ENCODE measurements around the gene LRP1B. TPM values are rescaled to one million over a fixed set of nuclear protein-coding genes. Genes with fewer than 3 reads are reported as not detected.

LRP1B gene
- total RNA-seq, 1 donor from 2014 or later = 0.25 TPM

DNA sequence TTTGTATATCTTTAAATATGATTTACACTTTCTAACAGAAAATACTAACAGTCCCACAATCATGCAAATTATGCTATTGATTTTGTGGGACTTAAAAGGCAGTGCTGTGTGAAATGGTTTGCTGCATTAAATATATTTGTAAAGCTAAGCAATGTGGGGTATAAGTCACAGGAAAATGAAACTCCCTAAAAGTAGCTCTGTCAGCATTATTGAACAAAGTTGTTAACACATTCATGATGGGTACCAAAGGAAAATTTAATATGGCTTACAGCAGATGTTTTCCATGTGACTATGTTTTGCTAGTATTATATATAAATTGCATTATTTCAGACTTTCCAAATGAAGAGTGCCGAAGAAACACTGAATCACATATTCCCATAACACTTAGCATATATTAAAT is 1450.0 kb downstream of the LRP1B start:
- H3K4me3 Mint-ChIP-seq (ENCODE audit: unreplicated experiment) = no peak overlapping the region
- TF ChIP-seq CTCF (IDR thresholded peaks at IDR 0.05) = no peak
- H3K27ac Mint-ChIP-seq (ENCODE audit: unreplicated experiment) = no peak overlapping the region

DNA sequence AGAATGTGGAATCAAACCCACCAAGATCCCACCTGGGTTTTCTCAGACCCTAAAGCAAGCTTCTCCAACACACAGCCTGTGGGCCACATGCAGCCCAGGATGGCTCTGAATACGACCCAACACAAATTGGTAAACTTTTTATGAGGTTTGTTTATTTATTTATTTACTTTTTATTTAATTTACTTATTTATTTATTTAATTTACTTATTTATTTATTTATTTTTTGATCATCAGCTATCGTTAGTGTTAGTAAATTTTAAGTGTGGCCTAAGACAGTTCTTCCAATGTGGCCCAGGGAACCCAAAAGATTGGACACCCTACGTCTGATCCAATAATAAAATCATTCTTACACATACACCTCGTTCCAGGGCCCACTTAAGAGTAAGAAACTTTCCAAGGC is 1451.1 kb downstream of the LRP1B start:
- no peaks in the 10 kb centered on the region for H3K4me1 Mint-ChIP-seq (ENCODE audit: low read depth)
- no peak for TF ChIP-seq CTCF (IDR thresholded peaks at IDR 0.05)
- H3K4me3 Mint-ChIP-seq (ENCODE audit: unreplicated experiment) = no peak overlapping the region
- no peaks in the 10 kb centered on the region for H3K9me3 Mint-ChIP-seq (ENCODE audit: low read depth)
- no peak for DNase-seq (ENCODE audit: low spot score)
- H3K27me3 Mint-ChIP-seq (ENCODE audit: low read depth) = no peaks in the 10 kb centered on the region
- H3K27ac Mint-ChIP-seq (ENCODE audit: unreplicated experiment) = no peak overlapping the region
- H3K36me3 Mint-ChIP-seq (ENCODE audit: low read depth) = no peaks in the 10 kb centered on the region

More for the DNA sequence above, 1450.0 kb downstream of the LRP1B start:
- Mint-ChIP-seq H3K4me1 (ENCODE audit: low read depth) (no peaks in the 10 kb centered on the region), H3K27me3 (ENCODE audit: low read depth) (no peaks in the 10 kb centered on the region), H3K36me3 (ENCODE audit: low read depth) (no peaks in the 10 kb centered on the region), H3K9me3 (ENCODE audit: low read depth) (no peaks in the 10 kb centered on the region)
- DNase-seq (ENCODE audit: low spot score) = no peak

- H3K4me1 Mint-ChIP-seq (ENCODE audit: low read depth) = no peaks in the 10 kb centered on the region
- TF ChIP-seq CTCF (IDR thresholded peaks at IDR 0.05) = no peak
- no peak for DNase-seq (ENCODE audit: low spot score)
- no peak overlapping the region for H3K27ac Mint-ChIP-seq (ENCODE audit: unreplicated experiment)
- H3K4me3 Mint-ChIP-seq (ENCODE audit: unreplicated experiment) = no peak overlapping the region
- peaks cover 4% of the 10 kb centered on the region for H3K9me3 Mint-ChIP-seq (ENCODE audit: low read depth)
- no peaks in the 10 kb centered on the region for H3K27me3 Mint-ChIP-seq (ENCODE audit: low read depth)
- no peaks in the 10 kb centered on the region for H3K36me3 Mint-ChIP-seq (ENCODE audit: low read depth)
These were observed 1460.9 kb downstream of the LRP1B start for GRCh38 chr2:140669911-140670310.

- no peaks in the 10 kb centered on the region for H3K36me3 Mint-ChIP-seq (ENCODE audit: low read depth)
- no peak for DNase-seq (ENCODE audit: low spot score)
- no peaks in the 10 kb centered on the region for H3K4me1 Mint-ChIP-seq (ENCODE audit: low read depth)
- peaks cover 4% of the 10 kb centered on the region for H3K9me3 Mint-ChIP-seq (ENCODE audit: low read depth)
- H3K27me3 Mint-ChIP-seq (ENCODE audit: low read depth) = no peaks in the 10 kb centered on the region
- H3K4me3 Mint-ChIP-seq (ENCODE audit: unreplicated experiment) = no peak overlapping the region
- H3K27ac Mint-ChIP-seq (ENCODE audit: unreplicated experiment) = no peak overlapping the region
- no peak for TF ChIP-seq CTCF (IDR thresholded peaks at IDR 0.05)
These were observed 1463.6 kb downstream of the LRP1B start for GRCh38 chr2:140667203-140667602.

- no peak for TF ChIP-seq CTCF (IDR thresholded peaks at IDR 0.05)
- Mint-ChIP-seq H3K27ac (ENCODE audit: unreplicated experiment) (no peak overlapping the region), H3K4me1 (ENCODE audit: low read depth) (no peaks in the 10 kb centered on the region), H3K36me3 (ENCODE audit: low read depth) (no peaks in the 10 kb centered on the region), H3K9me3 (ENCODE audit: low read depth) (no peaks in the 10 kb centered on the region), H3K4me3 (ENCODE audit: unreplicated experiment) (no peak overlapping the region), H3K27me3 (ENCODE audit: low read depth) (no peaks in the 10 kb centered on the region)
- DNase-seq (ENCODE audit: low spot score) = no peak
These were observed 1468.3 kb downstream of the LRP1B start for GRCh38 chr2:140662504-140662903.
